NCI-H2227 (cell line): ENCODE measurements around the gene ALDH8A1.

Source experiments
- DNase-seq: peaks from one replicate; lab custom pipeline; 2025; ENCODE audit not compliant: unreplicated experiment; lab: John Stamatoyannopoulos, UW

Gene ALDH8A1

DNA sequence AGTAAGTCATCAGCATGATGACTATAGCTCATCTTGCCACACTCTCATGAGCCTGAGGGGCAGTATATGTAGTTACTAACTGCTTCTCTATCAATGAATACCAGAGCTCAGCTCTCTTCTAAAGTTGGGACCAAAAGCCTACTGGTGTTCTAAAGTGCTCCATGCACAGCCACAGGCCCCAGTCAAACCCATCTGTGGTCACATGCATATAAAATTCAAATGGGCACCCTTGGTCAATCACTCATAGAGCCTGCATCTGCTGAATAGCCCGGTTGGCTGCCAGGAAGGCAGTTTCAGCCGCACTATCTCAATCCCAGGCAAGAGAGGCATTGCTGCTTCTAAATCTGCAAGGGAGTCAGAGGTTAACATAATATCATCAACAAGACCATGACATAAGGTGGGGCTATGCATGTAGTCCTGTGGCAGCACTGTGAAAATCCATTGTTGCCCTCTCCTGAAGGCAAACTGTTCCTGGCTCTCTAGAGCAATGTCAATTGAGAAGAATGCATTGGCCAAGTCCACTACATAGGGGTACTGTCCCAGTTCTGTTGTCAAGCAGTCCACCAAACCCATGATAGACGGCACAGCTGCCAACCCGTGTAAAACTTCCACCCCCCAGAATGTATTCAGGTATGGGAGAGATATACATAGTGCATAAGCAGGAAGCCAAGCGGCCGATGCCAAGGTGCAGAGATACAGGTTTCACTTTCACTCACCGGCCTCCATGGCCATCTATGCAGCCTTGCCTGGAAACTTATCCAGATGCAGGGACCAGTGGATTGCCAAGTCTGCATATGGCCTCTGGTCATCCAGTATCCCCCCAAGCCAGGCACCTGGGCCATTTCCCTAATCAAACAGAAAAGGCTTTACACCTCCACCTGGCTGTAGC, 76.2 kb downstream of the ALDH8A1 start:
- DNase-seq = no peak

DNA sequence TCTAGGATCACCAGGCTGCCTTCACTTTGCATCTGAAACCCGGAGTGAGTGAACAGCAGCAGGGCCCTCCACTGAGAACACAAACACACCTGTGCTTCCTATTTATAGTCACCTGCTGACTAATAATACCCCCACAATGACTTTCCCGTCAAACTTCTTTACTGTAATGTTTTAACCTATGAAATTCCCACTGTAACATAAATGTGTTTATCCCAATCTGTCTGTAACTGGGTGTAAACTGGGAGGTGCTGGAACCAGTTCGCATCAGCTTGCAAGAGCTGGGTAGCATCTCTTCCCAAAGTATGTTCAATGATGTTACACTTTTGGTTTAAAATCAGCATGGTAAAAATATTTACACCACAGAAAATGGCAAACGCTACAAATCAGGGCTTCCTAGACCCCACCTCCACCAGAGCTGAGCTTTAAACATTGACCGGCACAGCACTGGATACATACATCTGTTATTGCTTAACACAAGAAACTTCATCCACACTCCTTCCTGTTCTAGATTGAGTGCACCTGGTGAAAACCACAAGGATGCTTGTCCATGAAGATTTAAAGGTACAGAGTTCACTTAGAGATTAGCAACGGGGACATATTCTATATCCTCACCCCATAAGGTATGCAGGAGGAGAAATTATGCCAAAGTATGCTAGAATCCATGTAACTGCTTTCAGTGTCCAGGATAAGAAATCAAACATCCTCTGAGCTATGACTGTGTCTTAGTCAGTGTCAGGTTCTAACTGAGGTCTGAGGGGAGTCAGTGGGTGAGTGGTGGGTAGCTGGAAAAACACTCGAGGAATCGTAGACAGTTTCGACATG, 79.0 kb downstream of the ALDH8A1 start:
- no peak for DNase-seq

DNA sequence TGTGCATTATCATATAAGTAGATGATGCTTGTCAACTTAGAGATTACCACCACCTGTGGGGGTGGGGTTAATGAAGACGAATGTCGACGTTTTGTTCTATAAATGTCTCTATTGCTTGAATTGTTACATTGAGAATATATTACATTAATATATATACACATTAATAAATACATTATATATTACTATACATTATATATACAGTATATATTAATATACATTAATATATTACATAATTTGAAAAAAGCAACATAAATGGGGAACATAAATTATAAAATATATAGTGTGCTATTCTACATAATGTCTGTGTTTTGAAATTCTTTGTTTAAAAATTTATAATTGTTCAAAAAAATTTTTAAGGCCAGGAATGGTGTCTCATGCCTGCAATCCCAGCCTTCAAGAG, 81.1 kb downstream of the ALDH8A1 start:
- DNase-seq = no peak
